Measurements from ENCODE around the gene SOX5.

The SOX5 gene

GRCh38 chr12:23771240-23771949, 178.1 kb downstream of the SOX5 start:
- TF ChIP-seq Cebpa-rat (IDR thresholded peaks at IDR 0.05) = no peak
- H3K27me3 ChIP-seq = no peaks in the 10 kb centered on the region
- H3K4me1 ChIP-seq = no peaks in the 10 kb centered on the region
- H3K36me3 ChIP-seq = no peaks in the 10 kb centered on the region
- no peak overlapping the region for H3K9ac ChIP-seq
- no peak overlapping the region for H3K4me2 ChIP-seq
- no peak overlapping the region for H3K4me3 ChIP-seq
- no peaks in the 10 kb centered on the region for H4K20me1 ChIP-seq
- H3K9me3 ChIP-seq (replicated peaks in 1 of 11) = no peaks in the 10 kb centered on the region
- no peak overlapping the region for H3K27ac ChIP-seq

GRCh38 chr12:23770202-23770938, 179.1 kb downstream of the SOX5 start:
- Histone ChIP-seq H3K4me1 (no peaks in the 10 kb centered on the region), H3K9me3 (replicated peaks in 1 of 11) (no peaks in the 10 kb centered on the region), H3K36me3 (no peaks in the 10 kb centered on the region), H3K4me2 (no peak overlapping the region), H4K20me1 (no peaks in the 10 kb centered on the region), H3K9ac (no peak overlapping the region), H3K27ac (no peak overlapping the region), H3K4me3 (no peak overlapping the region), H3K27me3 (no peaks in the 10 kb centered on the region)
- TF ChIP-seq Cebpa-rat (IDR thresholded peaks at IDR 0.05) = no peak

DNA sequence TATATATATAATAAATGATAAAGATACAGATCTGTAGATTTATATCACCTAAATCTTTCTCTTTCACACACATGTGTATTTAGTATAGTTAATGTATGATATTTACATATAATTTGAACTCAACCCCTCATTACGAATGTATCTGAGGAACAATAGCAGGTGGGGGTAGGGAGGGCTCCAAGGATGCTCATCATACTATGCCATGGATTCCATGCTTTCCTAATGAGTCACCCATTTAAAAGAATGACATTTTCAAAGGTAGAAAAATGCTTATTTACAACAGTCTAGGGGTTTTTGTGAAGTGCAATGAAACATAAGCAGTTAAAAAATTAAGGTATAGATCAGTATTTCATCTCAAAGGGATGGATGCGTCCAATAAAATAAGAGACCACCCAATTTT, 181.6 kb downstream of the SOX5 start:
- no peak for TF ChIP-seq Cebpa-rat (IDR thresholded peaks at IDR 0.05)
- H3K27ac ChIP-seq = no peak overlapping the region
- H3K4me2 ChIP-seq = no peak overlapping the region

DNA sequence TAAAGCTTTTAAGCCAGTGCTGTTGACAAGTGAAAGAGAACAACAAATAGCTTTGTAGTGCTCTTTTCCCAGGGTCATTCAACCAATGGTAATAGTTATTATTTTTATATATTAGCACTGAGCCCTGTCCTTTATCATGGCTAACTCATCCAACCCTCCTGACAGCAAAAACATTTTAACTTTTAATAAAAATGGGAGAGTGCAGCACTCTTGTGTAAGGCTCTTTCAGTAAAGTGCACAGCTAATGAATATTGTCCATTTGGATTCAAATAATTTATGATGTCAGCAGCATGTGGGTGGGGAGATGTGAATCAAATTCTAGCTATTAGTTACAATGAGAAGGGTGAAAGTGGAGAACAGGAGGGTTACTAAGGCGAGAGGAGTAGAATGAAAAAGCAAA, 185.7 kb downstream of the SOX5 start:
- Histone ChIP-seq H3K27ac (no peak overlapping the region), H3K4me3 (no peak overlapping the region), H3K36me3 (no peaks in the 10 kb centered on the region), H3K4me2 (no peak overlapping the region), H3K4me1 (no peaks in the 10 kb centered on the region), H3K9ac (no peak overlapping the region), H4K20me1 (no peaks in the 10 kb centered on the region; a peak in 1 of 22 replicates), H3K9me3 (replicated peaks in 1 of 11) (no peaks in the 10 kb centered on the region), H3K27me3 (no peaks in the 10 kb centered on the region)
- TF ChIP-seq Cebpa-rat (IDR thresholded peaks at IDR 0.05) = no peak

More for the DNA sequence above, 181.6 kb downstream of the SOX5 start:
- Histone ChIP-seq H4K20me1 (no peaks in the 10 kb centered on the region), H3K4me1 (no peaks in the 10 kb centered on the region), H3K4me3 (no peak overlapping the region), H3K27me3 (no peaks in the 10 kb centered on the region), H3K9me3 (replicated peaks in 1 of 11) (no peaks in the 10 kb centered on the region), H3K36me3 (no peaks in the 10 kb centered on the region), H3K9ac (no peak overlapping the region)

DNA sequence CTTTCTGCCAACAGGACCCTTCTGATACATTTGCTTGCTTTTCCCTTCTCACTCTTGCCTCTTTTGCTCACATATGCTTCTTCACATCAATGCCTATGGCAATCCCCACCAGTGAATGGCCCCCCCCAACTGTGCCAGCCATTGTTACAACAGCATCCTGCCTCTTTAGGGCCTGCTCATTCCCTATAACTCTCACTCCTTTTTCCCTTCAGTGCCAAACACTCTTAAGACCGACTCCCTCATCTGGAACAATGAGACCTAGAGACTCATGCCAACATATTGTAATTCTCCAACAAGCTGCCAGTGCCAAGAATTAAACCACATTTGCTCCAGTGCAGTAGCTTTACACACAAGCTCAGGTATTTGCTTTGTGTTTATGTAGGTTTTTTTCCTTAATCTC, 189.0 kb downstream of the SOX5 start:
- no peaks in the 10 kb centered on the region for H3K4me1 ChIP-seq
- no peak overlapping the region for H3K4me3 ChIP-seq
- H3K36me3 ChIP-seq = no peaks in the 10 kb centered on the region
- TF ChIP-seq Cebpa-rat (IDR thresholded peaks at IDR 0.05) = no peak
- no peak overlapping the region for H3K4me2 ChIP-seq
- H3K27ac ChIP-seq = no peak overlapping the region
- H3K9ac ChIP-seq = no peak overlapping the region
- no peaks in the 10 kb centered on the region for H3K27me3 ChIP-seq
- no peaks in the 10 kb centered on the region for H3K9me3 ChIP-seq (replicated peaks in 1 of 11)
- no peaks in the 10 kb centered on the region; a peak in 1 of 22 replicates for H4K20me1 ChIP-seq

- Histone ChIP-seq H3K4me3 (no peak overlapping the region), H3K36me3 (no peaks in the 10 kb centered on the region), H3K9me3 (replicated peaks in 1 of 11) (no peaks in the 10 kb centered on the region), H3K4me2 (no peak overlapping the region), H3K27me3 (no peaks in the 10 kb centered on the region), H3K27ac (no peak overlapping the region), H4K20me1 (no peaks in the 10 kb centered on the region; a peak in 1 of 22 replicates), H3K9ac (no peak overlapping the region), H3K4me1 (no peaks in the 10 kb centered on the region)
- no peak for TF ChIP-seq Cebpa-rat (IDR thresholded peaks at IDR 0.05)
These were observed 190.9 kb downstream of the SOX5 start for GRCh38 chr12:23758608-23759007.

GRCh38 chr12:23757541-23757962, 191.9 kb downstream of the SOX5 start:
- Histone ChIP-seq H3K4me3 (no peak overlapping the region), H3K4me2 (no peak overlapping the region), H3K27ac (no peak overlapping the region), H3K9ac (no peak overlapping the region), H3K4me1 (no peaks in the 10 kb centered on the region), H4K20me1 (no peaks in the 10 kb centered on the region; a peak in 1 of 22 replicates), H3K27me3 (no peaks in the 10 kb centered on the region), H3K36me3 (no peaks in the 10 kb centered on the region), H3K9me3 (replicated peaks in 1 of 11) (no peaks in the 10 kb centered on the region)
- TF ChIP-seq Cebpa-rat (IDR thresholded peaks at IDR 0.05) = no peak

DNA sequence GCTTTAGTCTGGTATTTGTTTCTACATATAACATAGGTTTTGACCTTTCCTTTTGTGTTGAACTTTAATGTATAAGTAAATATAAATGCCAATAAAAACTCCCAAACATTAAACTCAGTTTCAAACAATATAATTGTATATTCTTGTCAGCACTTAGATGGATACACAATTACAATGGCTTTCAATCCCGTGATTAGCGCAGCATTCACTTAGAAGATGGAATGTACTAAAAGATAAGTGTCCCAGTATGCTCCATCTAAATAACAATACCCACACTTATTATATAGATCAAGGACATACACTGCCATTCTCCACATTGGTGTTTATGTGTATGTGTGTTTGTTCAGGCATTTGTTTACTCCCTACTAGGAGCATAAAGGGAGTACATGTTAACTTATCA, 193.1 kb downstream of the SOX5 start:
- Histone ChIP-seq H3K4me3 (no peak overlapping the region), H3K9ac (no peak overlapping the region), H3K27me3 (no peaks in the 10 kb centered on the region), H3K27ac (no peak overlapping the region), H3K4me1 (no peaks in the 10 kb centered on the region; a peak in 1 of 20 replicates), H3K9me3 (replicated peaks in 1 of 11) (no peaks in the 10 kb centered on the region), H4K20me1 (no peaks in the 10 kb centered on the region; a peak in 1 of 22 replicates), H3K4me2 (no peak overlapping the region), H3K36me3 (no peaks in the 10 kb centered on the region)
- no peak for TF ChIP-seq Cebpa-rat (IDR thresholded peaks at IDR 0.05)

GRCh38 chr12:23753628-23754365, 195.7 kb downstream of the SOX5 start:
- Histone ChIP-seq H3K4me3 (no peak overlapping the region), H4K20me1 (no peaks in the 10 kb centered on the region), H3K4me1 (no peaks in the 10 kb centered on the region; a peak in 1 of 20 replicates), H3K9ac (no peak overlapping the region), H3K9me3 (replicated peaks in 1 of 11) (no peaks in the 10 kb centered on the region), H3K27ac (no peak overlapping the region), H3K36me3 (no peaks in the 10 kb centered on the region), H3K4me2 (no peak overlapping the region), H3K27me3 (no peaks in the 10 kb centered on the region)
- TF ChIP-seq Cebpa-rat (IDR thresholded peaks at IDR 0.05) = no peak
